GM12875 (cell line): ENCODE results near the gene HGFAC.

ENCODE experiments used
- H3K4me3 ChIP-seq: one replicate; pipeline ENCODE4 v1.5.1; 2011; ENCODE audit warnings: low read depth, low read length, control low read depth
- CTCF ChIP-seq: IDR thresholded peaks from 2 replicates; pipeline ENCODE4 v1.5.1; 2011; ENCODE audit warnings: low read depth, mild to moderate bottlenecking, control low read depth, inconsistent platforms, low read length, moderate library complexity, borderline replicate concordance; ENCODE audit not compliant: insufficient read depth

HGFAC gene

GRCh38 chr4:3496021-3496420 lies 54.3 kb downstream of the HGFAC start:
- TF ChIP-seq CTCF: no peak
- H3K4me3 ChIP-seq: no peak overlapping the region

GRCh38 chr4:3497095-3497494 lies 55.3 kb downstream of the HGFAC start:
- H3K4me3 ChIP-seq: no peak overlapping the region
- TF ChIP-seq CTCF: no peak

GRCh38 chr4:3497523-3498389 lies 56.0 kb downstream of the HGFAC start:
- TF ChIP-seq CTCF: no peak
- no peak overlapping the region for H3K4me3 ChIP-seq

GRCh38 chr4:3498407-3498806 lies 56.6 kb downstream of the HGFAC start:
- TF ChIP-seq CTCF: no peak
- H3K4me3 ChIP-seq: no peak overlapping the region
